Activated CD4-positive, CD25-positive, alpha-beta regulatory T cell treated with anti-CD3 and anti-CD28 coated beads, Interleukin-2, amount 50 U/mL, for 24 hours (primary cell): Measurements from ENCODE around the gene APOBR.
A peak's percentile ranks its signal among the peaks of the same experiment; 100 is the strongest.
"Not testable (repeated sequence)": the region's sequence is repeated elsewhere in the genome, so short reads cannot be mapped to it uniquely, and the experiment has no call there.

Experiments used
- ATAC-seq, 2 donors: fragments of 150-1000 bp; cut with Tn5 transposase; one replicate each; pipeline ENCODE4 v1.10.0; 2021; ENCODE audit warnings: mild to moderate bottlenecking in 1 of 2, moderate library complexity in 1 of 2

The APOBR gene

GRCh38 chr16:28494121-28494851 is at the start of gene APOBR:
TSS of gene APOBR (plus strand) at chr16:28494643. CDS start at chr16:28494682, 39 bp downstream.
- ATAC-seq: peak; percentile 86 to 87

- not testable (repeated sequence) for ATAC-seq
Observed at GRCh38 chr16:28446388-28446787, 48.1 kb upstream of the APOBR start.

- ATAC-seq: peak; percentile 46 to 64
Observed at GRCh38 chr16:28447081-28447480, 47.4 kb upstream of the APOBR start.

- ATAC-seq: peak; percentile 59 to 65
Observed at GRCh38 chr16:28473714-28474265, 20.7 kb upstream of the APOBR start.

GRCh38 chr16:28475221-28475620 is 19.2 kb upstream of the APOBR start:
- no peak for ATAC-seq

- ATAC-seq: no peak
Observed at GRCh38 chr16:28477311-28477920, 17.0 kb upstream of the APOBR start.

GRCh38 chr16:28478506-28479180 is 15.8 kb upstream of the APOBR start:
- no peak for ATAC-seq

- ATAC-seq: no peak
Observed at GRCh38 chr16:28482026-28482425, 12.4 kb upstream of the APOBR start.

- ATAC-seq: not testable (repeated sequence)
Observed at GRCh38 chr16:28483361-28483760, 11.1 kb upstream of the APOBR start.

GRCh38 chr16:28486266-28486665 is 8.2 kb upstream of the APOBR start:
- ATAC-seq: no peak

- no peak for ATAC-seq
Observed at GRCh38 chr16:28491230-28491969, 3.0 kb upstream of the APOBR start.

GRCh38 chr16:28491970-28492474 is 2.4 kb upstream of the APOBR start, which contains the start of gene CLN3:
TSS of gene CLN3 (minus strand) at chr16:28492074. CDS start at chr16:28491759, 315 bp downstream.
- ATAC-seq: peak; percentile 80 to 82

- ATAC-seq: no peak
Observed at GRCh38 chr16:28492511-28492910, 1.9 kb upstream of the APOBR start.

GRCh38 chr16:28495098-28495793 is 803 bp downstream of the APOBR start:
- ATAC-seq: no peak

- no peak for ATAC-seq
Observed at GRCh38 chr16:28495795-28496749, 1.6 kb downstream of the APOBR start.

- no peak for ATAC-seq
Observed at GRCh38 chr16:28496844-28497243, 2.4 kb downstream of the APOBR start.

GRCh38 chr16:28497386-28497785 is 2.9 kb downstream of the APOBR start:
- no peak for ATAC-seq

- ATAC-seq: no peak
Observed at GRCh38 chr16:28497861-28498599, 3.6 kb downstream of the APOBR start.

- no peak for ATAC-seq
Observed at GRCh38 chr16:28498666-28499381, 4.4 kb downstream of the APOBR start.
